GM10266 (cell line): ENCODE results near the gene DDX31.

ENCODE experiments used
- DNase-seq: peaks from one replicate; pipeline ENCODE4 v3.0.0; 2012; ENCODE audit errors: extremely low spot score
- CTCF ChIP-seq: IDR thresholded peaks from 2 replicates; pipeline ENCODE4 v1.5.1; 2012; ENCODE audit warnings: mild to moderate bottlenecking, low read depth; ENCODE audit not compliant: control insufficient read depth, insufficient read depth; ENCODE audit errors: missing control alignments

DDX31 gene

GRCh38 chr9:132638240-132638639, 31.5 kb downstream of the DDX31 start:
- DNase-seq: no peak
- TF ChIP-seq CTCF: no peak

GRCh38 chr9:132637801-132638200, 32.0 kb downstream of the DDX31 start:
- no peak for TF ChIP-seq CTCF
- DNase-seq: no peak

GRCh38 chr9:132637351-132637750, 32.4 kb downstream of the DDX31 start:
- DNase-seq: no peak

GRCh38 chr9:132634327-132634726, 35.5 kb downstream of the DDX31 start:
- TF ChIP-seq CTCF: no peak
- DNase-seq: no peak

More at GRCh38 chr9:132637351-132637750, 32.4 kb downstream of the DDX31 start:
- no peak for TF ChIP-seq CTCF

GRCh38 chr9:132632413-132633129, 37.2 kb downstream of the DDX31 start:
- TF ChIP-seq CTCF: no peak
- DNase-seq: no peak

GRCh38 chr9:132631685-132632084, 38.1 kb downstream of the DDX31 start:
- DNase-seq: no peak

GRCh38 chr9:132631280-132631679, 38.5 kb downstream of the DDX31 start:
- no peak for DNase-seq
- no peak for TF ChIP-seq CTCF

More at GRCh38 chr9:132631685-132632084, 38.1 kb downstream of the DDX31 start:
- TF ChIP-seq CTCF: no peak
